Esophagus muscularis mucosa (tissue), 4 donors: Measurements from ENCODE around the gene PLCD3. TPM values are rescaled to one million over a fixed set of nuclear protein-coding genes. Genes with fewer than 3 reads are reported as not detected.

Source experiments
- DNase-seq: peaks from one replicate; pipeline ENCODE4 v3.0.0-alpha.2; 2017; ENCODE audit errors: extremely low spot score
- H3K27ac ChIP-seq, 4 donors: fragments of 200-600 bp; sonication (generic); replicated peaks in 1 of 4; 1 replicate in 3 of 4; 2 replicates in 1 of 4; pipeline ENCODE4 v1.5.1; 2016 to 2019; ENCODE audit warnings: mild to moderate bottlenecking in 1 of 4
- H3K27me3 ChIP-seq, 4 donors: fragments of 200-600 bp; sonication (generic); one replicate each; pipeline versions ENCODE4 v1.5.1 to v1.6.0; 2016 to 2019
- H3K36me3 ChIP-seq, 4 donors: fragments of 200-600 bp; sonication (generic); one replicate each; pipeline ENCODE4 v1.5.1; 2016 to 2019
- H3K4me1 ChIP-seq, 4 donors: fragments of 200-600 bp; sonication (generic); one replicate each; pipeline ENCODE4 v1.5.1; 2016 to 2019
- H3K4me3 ChIP-seq, 4 donors: fragments of 200-600 bp; sonication (generic); 1 replicate in 2 of 4; 2 replicates in 2 of 4; pipeline ENCODE4 v1.5.1; 2016 to 2019; ENCODE audit warnings: mild to moderate bottlenecking in 4 of 4, moderate library complexity in 1 of 4
- H3K9me3 ChIP-seq, 4 donors: fragments of 200-600 bp; sonication (generic); 1 replicate in 3 of 4; 2 replicates in 1 of 4; pipeline ENCODE4 v1.5.1; 2016 to 2019
- CTCF ChIP-seq, 3 experiments: fragments of 200-600 bp in 2 of 3; fragments of 450-650 bp in 1 of 3; sonication (generic) in 2 of 3; IDR thresholded peaks; one replicate each; pipeline ENCODE4 v1.5.1; 2017 to 2019; ENCODE audit warnings: antibody characterized with exemption in 3 of 3, mild to moderate bottlenecking in 2 of 3, moderate library complexity in 1 of 3
- EP300 ChIP-seq: sonication (generic); formaldehyde crosslinking; IDR thresholded peaks from one replicate; pipeline ENCODE4 v1.6.1; 2017; ENCODE audit warnings: antibody characterized with exemption
- POLR2A ChIP-seq: fragments of 450-650 bp; IDR thresholded peaks from one replicate; pipeline ENCODE4 v1.6.1; 2017; ENCODE audit warnings: antibody characterized with exemption, moderate library complexity, mild to moderate bottlenecking, low read depth
- POLR2AphosphoS5 ChIP-seq, 2 donors: sonication (generic); formaldehyde crosslinking; IDR thresholded peaks; one replicate each; pipeline ENCODE4 v1.6.1; 2017; ENCODE audit warnings: antibody characterized with exemption in 2 of 2
- WGBS: methylation state at CpG from one replicate; pipeline ENCODE4 v1.1.5; 2018; 5-methylcytosine and 5-hydroxymethylcytosine counted together
- intact Hi-C: fragments of 100-400 bp; cut with DNase I; formaldehyde crosslinking; loops from one replicate; pipeline ENCODE4 v1.15.1; 2023
- total RNA-seq, 4 donors: library from RNA; depleted of rRNA; stranded (reverse); fragments of >200 nt; gene quantifications; one replicate each; pipeline versions ENCODE4 v1.1.0 to v1.2.1, GENCODE V29; 2016

PLCD3 gene
- total RNA-seq, 4 donors from 2014 or later = 49.4 to 154 (median 106) TPM

DNA sequence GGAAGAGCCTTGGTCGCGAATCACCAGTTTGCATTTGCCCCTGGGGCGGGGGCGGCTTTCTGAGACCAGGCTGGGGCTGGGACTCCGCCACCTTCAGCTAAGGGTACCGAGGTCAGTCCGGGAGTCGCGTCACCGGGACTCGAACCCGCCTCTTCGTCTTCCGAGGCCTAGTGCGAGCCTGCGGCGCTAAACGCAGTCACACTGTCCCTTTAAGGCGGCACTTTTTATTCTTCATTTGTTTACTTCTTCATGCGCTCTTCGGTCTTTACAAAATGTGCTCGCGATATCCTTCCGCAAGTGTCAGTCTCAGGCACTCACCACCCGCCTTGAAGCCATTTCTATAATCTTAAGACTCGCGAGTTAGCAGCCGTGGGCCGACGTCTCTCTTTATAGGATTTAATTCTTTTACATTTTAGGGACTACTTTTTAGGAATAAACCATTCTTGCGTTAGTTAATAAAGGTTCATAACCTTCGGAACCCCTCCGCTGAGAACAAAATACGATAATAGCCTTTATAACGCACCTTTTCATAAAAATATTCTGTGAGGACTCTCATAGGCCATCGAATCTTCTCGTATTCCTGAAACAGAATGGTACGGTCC lies 15.4 kb upstream of the PLCD3 start:
- no peaks in the 10 kb centered on the region for H3K27me3 ChIP-seq
- H3K27ac ChIP-seq = peak overlapping the region; percentile 96 to 100 (median 98)
- DNase-seq = no peak
- intact Hi-C loops = no loop called here
- TF ChIP-seq CTCF (IDR thresholded peaks at IDR 0.05) = no peak
- TF ChIP-seq EP300 = no peak
- TF ChIP-seq POLR2AphosphoS5 (IDR thresholded peaks at IDR 0.05) = peak; percentile 60 to 78
- TF ChIP-seq POLR2A = no peak
- no peaks in the 10 kb centered on the region for H3K9me3 ChIP-seq
- H3K36me3 ChIP-seq = no peaks in the 10 kb centered on the region
- under 1% methylated on average over 36 of the region's 38 CpGs for WGBS
- H3K4me1 ChIP-seq = peaks cover 54 to 72% (median 66%) of the 10 kb centered on the region in 4 donors
- H3K4me3 ChIP-seq = peak overlapping the region; percentile 68 to 83 (median 75)

DNA sequence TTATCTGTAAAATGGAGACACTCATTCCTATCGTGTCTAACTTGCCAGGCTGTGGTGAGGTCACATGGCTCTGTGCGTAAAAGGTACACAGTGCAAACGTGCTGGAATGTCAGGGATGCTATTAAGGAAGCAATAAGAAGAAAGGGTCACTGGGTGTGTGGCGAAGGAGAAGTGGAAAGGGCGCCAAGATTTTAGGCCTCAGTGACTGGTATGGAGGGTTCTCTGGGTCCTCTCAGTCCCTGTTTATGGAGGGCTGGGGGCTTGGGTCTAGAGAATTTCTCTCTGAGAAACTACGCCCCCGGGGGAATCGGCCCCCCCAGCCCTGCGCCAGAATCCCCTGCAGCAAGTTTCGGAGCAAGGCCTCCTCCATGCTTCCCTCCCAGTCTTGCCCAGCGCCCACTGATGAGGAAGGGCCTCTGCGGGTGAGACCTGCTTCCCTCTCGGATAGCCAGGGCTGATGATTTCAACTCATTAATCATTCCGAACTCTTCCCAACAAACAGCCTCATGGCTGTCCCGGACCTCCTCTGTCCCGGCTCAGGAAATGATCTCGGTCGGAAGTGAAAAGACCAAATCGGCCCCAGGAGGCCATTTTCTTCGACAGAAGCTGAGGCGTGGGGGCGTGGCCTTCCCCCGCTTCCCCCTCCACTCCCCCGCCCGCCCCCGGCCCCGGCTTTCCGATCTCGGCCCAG lies 14.7 kb upstream of the PLCD3 start:
- no peaks in the 10 kb centered on the region for H3K36me3 ChIP-seq
- TF ChIP-seq EP300 (no peak), CTCF (IDR thresholded peaks at IDR 0.05) (no peak), POLR2AphosphoS5 (IDR thresholded peaks at IDR 0.05) (peak; percentile 67 to 81), POLR2A (no peak)
- 18% methylated on average over 8 of the region's 29 CpGs for WGBS
- peak overlapping the region; percentile 68 to 83 (median 75) for H3K4me3 ChIP-seq
- H3K4me1 ChIP-seq = peaks cover 51 to 65% (median 59%) of the 10 kb centered on the region in 4 donors
- peak overlapping the region; percentile 96 to 100 (median 98) for H3K27ac ChIP-seq
- DNase-seq = no peak
- no peaks in the 10 kb centered on the region for H3K27me3 ChIP-seq
- intact Hi-C loops = no loop called here
- H3K9me3 ChIP-seq = no peaks in the 10 kb centered on the region

DNA sequence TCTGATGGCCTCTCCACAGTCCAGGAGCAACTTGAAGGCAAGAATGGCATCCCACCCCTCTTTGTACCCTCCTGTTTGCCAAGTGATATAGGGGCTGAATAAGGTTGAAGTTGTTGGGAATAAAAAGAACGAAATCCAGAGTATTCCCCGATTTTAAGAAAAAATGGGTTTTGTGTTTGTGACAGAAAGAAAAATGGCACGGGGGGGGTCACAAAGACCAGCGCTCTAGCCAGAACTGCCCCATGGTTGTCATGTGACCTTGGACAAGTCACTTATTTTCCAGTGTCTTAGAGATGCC lies 14.2 kb upstream of the PLCD3 start:
- DNase-seq = no peak
- no peaks in the 10 kb centered on the region for H3K9me3 ChIP-seq
- H3K27ac ChIP-seq = peak overlapping the region; percentile 96 to 100 (median 98)
- 72% methylated on average over 4 of the region's 4 CpGs for WGBS
- peaks cover 46 to 60% (median 55%) of the 10 kb centered on the region in 4 donors for H3K4me1 ChIP-seq
- H3K4me3 ChIP-seq = peak overlapping the region; percentile 68 to 83 (median 75)
- intact Hi-C loops = no loop called here
- no peaks in the 10 kb centered on the region for H3K36me3 ChIP-seq
- TF ChIP-seq POLR2A (no peak), POLR2AphosphoS5 (IDR thresholded peaks at IDR 0.05) (no peak), EP300 (no peak), CTCF (IDR thresholded peaks at IDR 0.05) (no peak)
- H3K27me3 ChIP-seq = no peaks in the 10 kb centered on the region

- Histone ChIP-seq H3K36me3 (peaks cover 0 to 2% (median 0%) of the 10 kb centered on the region in 4 donors), H3K4me1 (peaks cover 42 to 57% (median 51%) of the 10 kb centered on the region in 4 donors), H3K4me3 (no peak overlapping the region), H3K27me3 (no peaks in the 10 kb centered on the region), H3K9me3 (no peaks in the 10 kb centered on the region), H3K27ac (peak overlapping the region; percentile 96 to 100 (median 98))
- TF ChIP-seq POLR2AphosphoS5 (IDR thresholded peaks at IDR 0.05) (no peak), POLR2A (no peak), EP300 (no peak)
- 94% methylated on average over 10 of the region's 10 CpGs for WGBS
- intact Hi-C loops = no loop called here
- DNase-seq = no peak
Measured at GRCh38 chr17:45146166-45146565, 13.9 kb upstream of the PLCD3 start.

DNA sequence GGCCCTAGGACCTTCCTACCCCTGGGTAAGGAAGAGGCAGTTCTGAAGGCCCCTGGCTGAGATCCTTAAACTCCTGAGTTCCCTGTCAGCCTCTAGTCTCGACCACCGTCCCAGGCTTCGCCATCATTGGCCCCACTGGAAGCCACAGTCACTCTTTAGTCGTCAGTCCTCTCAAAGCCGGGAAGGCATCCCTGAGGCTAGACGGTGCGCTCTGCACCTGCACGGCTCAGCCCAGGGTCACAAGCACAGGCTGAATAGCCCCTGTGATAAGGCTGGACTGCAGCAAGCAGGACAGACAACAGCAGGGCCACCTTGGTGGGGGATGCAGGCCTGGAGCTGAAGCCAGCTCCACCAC lies 12.7 kb upstream of the PLCD3 start:
- Histone ChIP-seq H3K4me1 (peaks cover 35 to 48% (median 44%) of the 10 kb centered on the region in 4 donors), H3K36me3 (peaks cover 0 to 4% (median 2%) of the 10 kb centered on the region in 4 donors), H3K27ac (peak overlapping the region; percentile 96 to 100 (median 98)), H3K27me3 (no peaks in the 10 kb centered on the region), H3K9me3 (no peaks in the 10 kb centered on the region), H3K4me3 (peak overlapping the region; percentile 58 to 65 (median 64))
- no peak for DNase-seq
- no peak for TF ChIP-seq POLR2AphosphoS5 (IDR thresholded peaks at IDR 0.05)
- no peak for TF ChIP-seq POLR2A
- TF ChIP-seq CTCF (IDR thresholded peaks at IDR 0.05) = no peak
- TF ChIP-seq EP300 = no peak
- intact Hi-C loops = no loop called here
- 82% methylated on average over 8 of the region's 8 CpGs for WGBS
